HG03354 (cell line): ENCODE results near the gene GHRH.

Experiments used
- ATAC-seq: cut with Tn5 transposase; IDR thresholded peaks from one replicate; pipeline ENCODE4 v1.9.1; 2021; ENCODE audit warnings: mild to moderate bottlenecking; ENCODE audit not compliant: unreplicated experiment, poor library complexity, severe bottlenecking

GHRH gene

DNA sequence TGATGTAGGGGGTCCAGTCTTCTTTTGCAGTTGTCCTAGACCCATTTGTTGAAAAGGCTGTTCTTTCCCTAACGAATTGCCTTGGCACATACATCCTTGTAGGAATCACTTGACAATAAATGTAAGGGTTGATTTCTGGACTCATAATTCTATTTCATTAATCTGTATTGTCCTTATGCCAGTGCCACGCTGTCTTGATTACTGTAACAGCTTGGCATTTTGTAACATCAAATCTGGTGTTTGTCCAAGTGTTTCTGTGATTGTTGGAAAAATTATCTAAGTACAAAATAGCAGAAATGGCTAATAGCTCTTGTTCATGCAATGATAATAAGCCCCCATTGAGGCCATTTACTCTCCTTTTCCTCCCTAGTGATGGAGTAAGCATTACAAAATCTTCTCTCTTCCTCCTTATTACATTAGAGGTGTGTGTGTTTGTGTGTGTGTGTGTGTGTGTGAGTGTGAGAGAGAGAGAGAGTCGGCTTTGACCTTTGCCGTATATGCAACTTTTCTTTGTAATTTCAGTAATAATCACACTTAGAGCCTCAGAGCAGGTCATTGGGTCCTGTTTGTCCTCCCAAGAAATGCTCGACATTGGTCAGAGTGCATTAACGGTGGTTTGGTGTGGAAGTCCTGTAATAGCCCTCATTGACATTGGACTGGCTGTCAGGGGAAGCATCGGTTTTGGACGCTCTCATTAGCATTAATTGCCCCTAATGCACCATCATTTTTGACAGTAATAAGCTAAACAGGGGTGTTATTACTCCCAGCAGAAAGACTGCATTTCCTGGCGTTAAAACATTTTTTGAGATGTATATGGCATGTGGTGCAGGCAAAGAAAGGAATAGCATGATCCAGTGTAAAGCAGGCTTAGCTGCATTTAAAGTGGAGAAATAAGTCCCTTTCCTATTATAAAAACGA is 41.6 kb downstream of the GHRH start:
- no peak for ATAC-seq

DNA sequence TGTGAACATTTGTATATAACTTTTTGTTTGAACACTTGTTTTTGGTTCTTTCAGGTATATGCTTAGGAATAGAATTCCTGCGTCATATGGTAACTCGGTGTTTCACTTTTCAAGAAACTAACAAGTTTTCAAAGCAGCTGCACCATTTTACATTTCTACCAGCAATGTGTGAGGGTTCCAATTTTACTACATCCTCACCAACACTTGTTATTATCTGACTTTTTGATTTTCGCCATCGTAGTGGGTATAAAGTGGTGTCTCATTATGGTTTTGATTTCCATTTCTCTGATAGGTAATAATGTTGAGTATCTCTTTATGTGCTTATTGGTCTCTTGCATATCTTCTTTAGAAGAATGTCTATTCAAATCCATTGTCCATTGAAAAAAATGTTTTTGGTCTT is 42.6 kb downstream of the GHRH start:
- no peak for ATAC-seq

DNA sequence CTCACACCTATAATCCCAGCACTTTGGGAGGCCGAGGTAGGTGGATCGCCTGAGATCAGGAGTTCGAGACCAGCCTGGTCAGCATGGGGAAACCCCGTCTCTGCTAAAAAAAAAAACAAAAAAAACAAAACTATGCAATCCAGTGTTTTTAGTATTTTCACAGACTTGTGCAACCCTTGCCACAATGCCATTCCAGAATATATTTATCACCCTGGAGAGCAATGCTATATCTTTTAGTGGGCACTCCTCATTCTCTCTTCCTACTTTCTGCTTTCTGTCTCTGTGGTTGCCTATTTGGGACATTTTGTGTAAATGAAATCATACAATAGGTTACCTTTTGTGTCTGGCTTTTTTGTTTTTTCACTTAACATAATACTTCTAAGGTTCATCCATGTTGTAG is 43.2 kb downstream of the GHRH start:
- ATAC-seq, result no peak

DNA sequence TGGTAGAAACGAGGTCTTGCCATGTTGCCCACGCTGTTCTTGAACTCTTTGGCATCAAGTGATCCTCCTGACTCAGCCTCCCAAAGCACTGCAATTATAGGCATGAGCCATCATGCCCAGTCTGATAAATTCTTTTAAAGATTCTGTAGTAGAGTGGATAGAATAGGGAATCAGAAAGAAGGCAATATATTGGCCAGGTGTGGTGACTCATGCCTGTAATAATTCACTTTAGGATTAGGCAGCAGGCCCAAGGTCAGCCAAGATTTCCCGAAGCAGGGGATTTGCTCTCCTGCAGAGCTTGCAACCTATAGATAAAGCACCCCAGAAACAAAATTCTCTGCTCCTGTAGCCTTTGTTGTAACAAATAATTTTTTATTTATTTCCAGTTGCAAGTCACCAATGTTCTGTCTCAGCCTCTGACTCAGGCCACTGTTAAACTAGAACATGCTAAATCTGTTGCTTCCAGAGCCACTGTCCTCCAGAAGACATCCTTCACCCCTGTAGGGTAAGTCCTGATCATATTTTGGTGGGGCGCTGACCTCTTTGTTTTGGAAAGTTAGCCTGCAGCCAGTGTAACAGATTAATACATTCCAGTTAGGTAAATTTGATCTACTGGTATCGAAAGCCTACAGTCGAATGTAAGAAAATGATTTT is 51.8 kb downstream of the GHRH start:
- ATAC-seq, result no peak

DNA sequence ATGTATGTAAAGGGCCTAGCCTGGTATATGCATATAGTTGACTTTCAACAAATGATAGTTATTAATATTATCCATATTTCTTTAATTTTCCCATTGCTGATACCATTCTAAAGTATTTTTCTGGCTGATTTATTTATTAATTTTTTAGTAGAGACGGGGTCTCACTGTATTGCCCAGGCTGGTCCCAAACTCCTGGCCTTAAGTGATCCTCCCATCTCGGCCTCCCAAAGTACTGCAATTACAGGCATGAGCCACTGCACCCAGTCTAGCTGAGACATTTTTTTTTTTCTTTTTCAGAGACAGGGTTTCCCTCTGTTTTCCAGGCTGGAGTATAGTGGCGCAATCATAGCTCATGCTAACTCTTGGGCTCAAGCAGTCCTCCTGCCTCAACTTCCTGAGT is 52.4 kb downstream of the GHRH start:
- ATAC-seq, result no peak

DNA sequence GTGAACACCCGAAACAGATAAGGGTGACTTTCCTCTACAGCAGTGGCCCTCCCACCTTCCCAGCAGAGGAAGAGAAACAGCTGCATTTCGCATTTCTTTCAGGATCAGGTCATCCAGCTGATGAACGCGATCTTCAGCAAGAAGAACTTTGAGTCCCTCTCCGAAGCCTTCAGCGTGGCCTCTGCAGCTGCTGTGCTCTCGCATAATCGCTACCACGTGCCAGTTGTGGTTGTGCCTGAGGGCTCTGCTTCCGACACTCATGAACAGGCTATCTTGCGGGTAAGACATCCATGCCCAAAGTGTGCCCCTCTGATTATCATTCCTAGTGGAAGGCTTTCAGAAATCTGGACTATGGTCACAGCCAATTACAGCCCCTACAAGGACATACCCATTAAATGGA is 54.4 kb downstream of the GHRH start:
- ATAC-seq, result no peak

DNA sequence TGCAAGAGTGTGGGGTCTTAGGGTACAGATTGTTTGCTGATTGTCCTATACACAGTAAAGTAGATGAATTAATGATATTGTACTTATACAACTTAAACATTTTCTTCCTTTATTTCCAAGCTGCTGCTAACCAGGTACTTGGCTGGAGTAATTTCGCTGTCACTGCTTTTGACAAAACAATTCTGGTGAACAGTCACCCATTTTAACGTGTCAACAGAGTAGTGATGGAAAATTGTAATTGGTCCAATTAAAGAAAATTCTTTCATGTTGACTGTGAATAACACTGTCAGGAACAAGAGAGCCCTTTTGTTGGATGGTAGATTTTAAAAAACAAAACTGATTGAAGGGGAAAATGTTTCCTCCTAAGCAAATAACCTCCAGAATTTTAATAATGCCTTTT is 55.8 kb downstream of the GHRH start:
- ATAC-seq, result no peak

DNA sequence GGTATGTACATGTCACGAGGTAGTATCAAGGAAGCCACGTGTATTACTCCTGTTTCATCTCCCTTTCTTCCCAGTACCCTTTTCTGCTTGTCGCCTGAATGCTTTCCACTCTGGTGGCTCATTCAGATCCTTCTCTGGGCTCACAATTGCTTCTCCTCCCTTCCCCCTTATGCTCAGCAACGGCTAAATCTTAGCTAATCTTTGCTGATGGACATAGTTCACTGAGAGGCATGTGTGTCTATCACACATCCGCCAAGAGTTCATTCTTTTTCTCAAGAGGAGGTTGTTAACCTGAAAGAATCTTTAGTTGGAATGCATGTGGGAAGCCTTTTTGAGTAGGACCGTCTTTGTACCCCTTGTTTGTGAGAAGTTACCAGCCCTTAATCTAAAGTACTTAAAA is 56.5 kb downstream of the GHRH start:
- no peak for ATAC-seq

DNA sequence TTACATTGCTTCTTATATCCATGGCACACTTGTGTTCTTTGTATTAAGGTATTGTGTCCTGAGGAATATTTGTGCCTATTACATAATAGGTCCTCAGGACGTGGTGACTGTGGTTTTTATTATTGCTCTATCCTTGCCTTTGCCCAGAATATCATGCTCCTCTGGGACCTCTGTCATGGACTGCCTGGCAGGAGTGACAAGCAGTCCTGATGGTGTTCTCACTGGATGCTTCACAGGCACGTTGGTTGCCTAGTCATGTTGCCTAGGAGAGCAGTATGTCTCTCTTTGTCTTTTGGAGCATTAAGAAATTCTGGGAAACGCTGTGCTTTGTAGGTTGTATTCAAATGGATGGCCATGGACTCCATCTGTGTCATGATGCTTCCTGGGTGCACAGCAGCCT is 57.6 kb downstream of the GHRH start:
- no peak for ATAC-seq

DNA sequence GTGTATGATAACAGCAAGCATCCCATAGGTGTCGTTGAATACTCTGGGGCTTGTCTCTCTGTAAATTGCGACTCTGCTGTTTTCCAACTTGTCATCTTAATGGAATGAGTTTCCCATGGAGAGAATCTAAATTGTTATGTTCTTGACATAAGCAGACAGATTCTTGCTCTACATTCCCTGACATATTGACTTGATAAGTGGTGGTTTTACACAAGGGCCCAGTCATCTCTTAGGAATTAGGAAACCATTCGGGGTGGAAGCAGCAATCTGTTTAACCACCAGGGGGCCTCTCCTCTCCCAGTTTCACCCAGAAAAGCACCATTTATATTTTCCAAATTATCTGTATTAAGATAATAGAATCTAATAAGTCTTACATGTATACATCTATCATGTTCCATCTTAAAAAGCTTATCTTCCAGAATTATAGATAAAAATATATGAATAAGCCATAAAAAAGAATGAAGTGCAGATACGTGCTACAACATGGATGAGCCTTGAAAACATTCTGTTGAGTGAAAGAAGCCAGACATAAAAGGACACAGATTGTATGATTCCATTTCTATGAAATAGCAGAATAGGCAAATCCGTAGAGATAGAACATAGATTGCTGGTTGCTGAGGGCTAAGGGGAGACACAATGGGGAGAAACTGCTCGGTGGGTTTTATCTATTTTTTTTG is 59.2 kb downstream of the GHRH start:
- no peak for ATAC-seq

DNA sequence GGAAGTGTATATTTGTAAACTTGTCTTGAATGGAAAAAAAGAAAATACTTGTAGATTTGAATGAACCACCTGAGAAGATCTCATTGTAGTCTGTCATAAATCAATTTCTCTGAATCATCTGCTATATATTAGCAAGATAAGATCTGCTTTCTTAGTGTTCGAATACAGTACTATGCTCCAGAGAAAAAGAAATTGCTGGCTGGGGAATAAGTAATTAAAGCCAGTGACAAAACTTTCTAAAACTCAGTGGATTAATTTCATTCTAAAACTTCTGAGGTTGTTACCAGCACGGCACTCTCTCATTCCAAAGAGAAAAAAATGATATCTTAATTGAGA is 59.8 kb downstream of the GHRH start:
- ATAC-seq, result no peak
